Kidney (tissue), 14 donors: Measurements from ENCODE around the gene PFDN1. TPM values are rescaled to one million over a fixed set of nuclear protein-coding genes. Genes with fewer than 3 reads are reported as not detected.

ENCODE experiments used
- DNase-seq, 5 donors: peaks; one replicate each; pipeline ENCODE4 v3.0.0-alpha.2; 2013 to 2020
- FAIRE-seq: peaks from 2 replicates; lab custom pipeline; 2012; peaks lifted over from hg19 to GRCh38; lab: Jason Lieb, UNC
- H3K27ac ChIP-seq, 2 donors: one replicate each; pipeline ENCODE4 v1.7.0; 2013; ENCODE audit warnings: low read depth in 2 of 2, low read length in 2 of 2, inconsistent platforms in 1 of 2
- H3K27me3 ChIP-seq: one replicate; pipeline ENCODE4 v1.7.1; 2013; ENCODE audit warnings: low read length, inconsistent platforms; ENCODE audit not compliant: control insufficient read depth, insufficient read depth
- H3K36me3 ChIP-seq, 3 donors: one replicate each; pipeline versions ENCODE4 v1.7.0 to v1.7.1; 2013; ENCODE audit warnings: low read length in 3 of 3, control low read depth in 1 of 3, inconsistent platforms in 1 of 3; ENCODE audit not compliant: insufficient read depth in 3 of 3, control insufficient read depth in 2 of 3
- H3K4me1 ChIP-seq, 3 donors: one replicate each; pipeline versions ENCODE4 v1.7.0 to v1.7.1; 2013; ENCODE audit warnings: low read length in 3 of 3, inconsistent platforms in 1 of 3, low read depth in 1 of 3; ENCODE audit not compliant: control insufficient read depth in 2 of 3, insufficient read depth in 2 of 3
- H3K4me3 ChIP-seq, 3 donors: one replicate each; pipeline versions ENCODE4 v1.7.0 to v1.8.1; 2013; ENCODE audit warnings: low read length in 3 of 3, control low read depth in 1 of 3, inconsistent platforms in 1 of 3
- H3K9ac ChIP-seq, 3 donors: one replicate each; pipeline versions ENCODE4 v1.7.0 to v1.7.1; 2013; ENCODE audit warnings: low read length in 3 of 3, control low read depth in 1 of 3, inconsistent platforms in 1 of 3
- H3K9me3 ChIP-seq, 3 donors: one replicate each; pipeline versions ENCODE4 v1.7.0 to v1.7.1; 2013; ENCODE audit warnings: low read length in 3 of 3, control low read depth in 1 of 3, inconsistent platforms in 1 of 3; ENCODE audit not compliant: control insufficient read depth in 2 of 3, insufficient read depth in 1 of 3
- intact Hi-C: fragments of 100-400 bp; cut with DNase I; formaldehyde crosslinking; loops from one replicate; pipeline ENCODE4 v1.11.1; 2022
- polyA plus RNA-seq: library from polyadenylated mRNA; stranded (reverse); fragments of 350-450 nt; fragmentation: Illumina TruSeq; extraction: RNeasy Lipid Tissue Mini Kit (QIAGEN cat#74804); gene quantifications from one replicate; pipeline ENCODE4 v1.2.3, GENCODE V29; 2014; ENCODE audit warnings: low read depth, low replicate concordance; ENCODE audit not compliant: insufficient read depth
- total RNA-seq: library from RNA; stranded (reverse); fragmentation: NEBNext Ultra II Directional; extraction: Animal tissue kit (Norgen Biotek cat#: 25700); gene quantifications from one replicate; pipeline ENCODE4 v1.2.1, GENCODE V29; 2021
- TF ChIP-seq, protein P1 (sequence below): IDR thresholded peaks from 3 replicates; pipeline ENCODE4 v1.5.1; 2012; ENCODE audit warnings: mild to moderate bottlenecking, moderate library complexity, borderline replicate concordance; ENCODE audit not compliant: insufficient read depth; ENCODE audit errors: extremely low read depth
- donor health status: control.
- donor health status: control.
- donor health status: control.
- donor health status: control.
- donor health status: control.
- donor health status: DM: yes; HTN: yes; CAD: no.
- donor health status: Normal renal cell carcinoma (clear cell type).

Gene PFDN1
- total and polyA plus RNA-seq, 2 donors from 2014 or later = 48.9 to 85.8 TPM

DNA sequence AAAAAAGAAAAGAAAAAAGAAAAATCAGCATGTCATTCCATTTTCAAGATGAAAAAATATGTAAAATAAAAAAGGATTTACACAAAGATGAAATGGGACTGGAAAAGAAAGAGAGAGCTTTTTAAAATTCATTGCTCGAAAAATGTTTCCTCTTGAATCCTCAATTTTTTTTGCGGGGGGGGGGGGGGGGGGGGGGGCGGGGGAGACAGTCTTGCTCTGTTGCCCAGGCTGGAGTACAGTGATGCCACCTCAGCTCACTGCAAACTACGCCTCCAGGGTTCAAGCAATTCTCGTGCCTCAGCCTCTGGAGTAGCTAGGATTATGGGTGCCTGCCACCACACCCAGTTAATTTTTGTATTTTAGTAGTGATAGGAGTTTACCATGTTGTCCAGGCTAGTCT is 16.5 kb downstream of the PFDN1 start:
- Histone ChIP-seq H3K36me3 (no peaks in the 10 kb centered on the region), H3K9ac (no peak overlapping the region), H3K27ac (no peak overlapping the region), H3K4me3 (no peak overlapping the region), H3K9me3 (no peaks in the 10 kb centered on the region), H3K4me1 (no peaks in the 10 kb centered on the region), H3K27me3 (no peaks in the 10 kb centered on the region)
- no peak for DNase-seq
- TF ChIP-seq, protein P1, sequence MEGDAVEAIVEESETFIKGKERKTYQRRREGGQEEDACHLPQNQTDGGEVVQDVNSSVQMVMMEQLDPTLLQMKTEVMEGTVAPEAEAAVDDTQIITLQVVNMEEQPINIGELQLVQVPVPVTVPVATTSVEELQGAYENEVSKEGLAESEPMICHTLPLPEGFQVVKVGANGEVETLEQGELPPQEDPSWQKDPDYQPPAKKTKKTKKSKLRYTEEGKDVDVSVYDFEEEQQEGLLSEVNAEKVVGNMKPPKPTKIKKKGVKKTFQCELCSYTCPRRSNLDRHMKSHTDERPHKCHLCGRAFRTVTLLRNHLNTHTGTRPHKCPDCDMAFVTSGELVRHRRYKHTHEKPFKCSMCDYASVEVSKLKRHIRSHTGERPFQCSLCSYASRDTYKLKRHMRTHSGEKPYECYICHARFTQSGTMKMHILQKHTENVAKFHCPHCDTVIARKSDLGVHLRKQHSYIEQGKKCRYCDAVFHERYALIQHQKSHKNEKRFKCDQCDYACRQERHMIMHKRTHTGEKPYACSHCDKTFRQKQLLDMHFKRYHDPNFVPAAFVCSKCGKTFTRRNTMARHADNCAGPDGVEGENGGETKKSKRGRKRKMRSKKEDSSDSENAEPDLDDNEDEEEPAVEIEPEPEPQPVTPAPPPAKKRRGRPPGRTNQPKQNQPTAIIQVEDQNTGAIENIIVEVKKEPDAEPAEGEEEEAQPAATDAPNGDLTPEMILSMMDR = no peak
- no peak for FAIRE-seq
- intact Hi-C loops = no loop called here

DNA sequence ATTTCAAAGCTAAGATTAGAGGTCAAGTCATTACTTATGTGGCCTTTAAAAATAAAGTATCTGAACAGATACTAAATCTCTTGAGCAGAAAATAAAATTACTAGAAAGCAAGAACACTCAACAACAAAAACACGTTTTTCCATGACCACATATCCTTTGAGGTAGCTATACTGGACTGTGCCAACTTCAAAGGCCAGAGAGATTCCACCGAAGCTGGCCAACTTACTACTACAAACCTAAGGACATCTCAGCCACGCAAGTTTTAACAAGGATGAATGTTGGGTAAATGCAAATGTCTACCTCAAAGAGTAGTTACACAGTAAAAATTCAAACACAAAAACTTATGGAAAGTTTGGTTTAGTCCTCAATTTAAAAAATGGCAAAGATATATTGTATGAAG is 18.9 kb downstream of the PFDN1 start:
- H3K4me1 ChIP-seq = no peaks in the 10 kb centered on the region
- intact Hi-C loops = no loop called here
- no peak overlapping the region for H3K27ac ChIP-seq
- FAIRE-seq (no peak), DNase-seq (no peak)
- TF ChIP-seq, protein P1 = no peak
- H3K9ac ChIP-seq = no peak overlapping the region
- no peaks in the 10 kb centered on the region for H3K9me3 ChIP-seq
- H3K4me3 ChIP-seq = no peak overlapping the region
- no peaks in the 10 kb centered on the region for H3K27me3 ChIP-seq
- H3K36me3 ChIP-seq = no peaks in the 10 kb centered on the region

DNA sequence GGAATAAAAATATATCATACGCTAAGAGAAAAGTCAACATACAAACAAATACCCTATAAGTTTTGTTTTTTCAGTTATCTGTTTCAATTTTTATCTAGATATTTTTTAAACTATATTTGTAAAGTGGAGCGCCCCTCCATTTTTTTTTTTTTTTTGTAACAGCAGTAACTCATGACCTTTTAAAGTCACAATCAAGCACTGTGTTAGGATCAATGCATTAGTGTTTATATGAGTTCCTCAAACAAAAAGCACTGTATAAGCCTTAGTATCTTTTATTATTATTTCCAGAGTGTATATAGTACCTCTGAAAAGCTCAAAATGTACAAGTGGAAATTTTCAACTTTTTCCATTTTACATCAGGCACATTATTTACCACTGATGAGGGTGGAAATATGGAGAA is 20.6 kb downstream of the PFDN1 start:
- no peaks in the 10 kb centered on the region for H3K36me3 ChIP-seq
- H3K9me3 ChIP-seq = no peaks in the 10 kb centered on the region
- H3K27ac ChIP-seq = no peak overlapping the region
- no peak overlapping the region for H3K4me3 ChIP-seq
- intact Hi-C loops = no loop called here
- DNase-seq (no peak), FAIRE-seq (peak; percentile 41)
- TF ChIP-seq, protein P1 = no peak
- H3K9ac ChIP-seq = no peak overlapping the region
- no peaks in the 10 kb centered on the region for H3K4me1 ChIP-seq
- no peaks in the 10 kb centered on the region for H3K27me3 ChIP-seq

DNA sequence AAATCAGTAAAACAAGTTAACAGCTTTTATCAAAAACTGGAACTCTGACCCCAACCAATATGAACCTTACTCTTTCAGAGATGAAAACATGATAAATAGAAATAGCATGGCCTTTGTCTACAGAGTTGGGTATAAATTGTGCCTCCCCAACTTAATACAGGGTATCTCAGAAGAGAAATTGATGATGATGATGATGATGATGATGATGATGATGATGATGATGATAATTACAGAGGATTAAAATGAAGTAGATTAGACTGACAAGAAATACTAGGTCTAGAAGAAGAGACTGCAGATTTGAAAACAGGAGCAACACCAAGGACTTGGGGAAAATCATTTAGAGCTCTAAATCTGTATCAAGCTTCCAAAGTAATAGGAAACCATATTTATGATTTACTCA is 27.1 kb downstream of the PFDN1 start:
- Histone ChIP-seq H3K9ac (no peak overlapping the region), H3K27ac (no peak overlapping the region), H3K4me1 (no peaks in the 10 kb centered on the region), H3K36me3 (no peaks in the 10 kb centered on the region), H3K4me3 (no peak overlapping the region), H3K9me3 (no peaks in the 10 kb centered on the region), H3K27me3 (no peaks in the 10 kb centered on the region)
- TF ChIP-seq, protein P1 = no peak
- FAIRE-seq (no peak), DNase-seq (no peak)
- intact Hi-C loops = no loop called here
